ENCODE measurements around the gene RINL.

The RINL gene

GRCh38 chr19:38836983-38837626 is 41.0 kb downstream of the RINL start:
- H3K27me3 ChIP-seq (ENCODE audit: insufficient read depth, poor library complexity, severe bottlenecking): no peaks in the 10 kb centered on the region
- H3K4me1 ChIP-seq (ENCODE audit: insufficient read depth, poor library complexity, severe bottlenecking): peaks cover 48% of the 10 kb centered on the region
- DNase-seq (ENCODE audit: low spot score): no peak
- ATAC-seq (ENCODE audit: low read depth): no peak
- H3K36me3 ChIP-seq (ENCODE audit: low read depth): peaks cover 60% of the 10 kb centered on the region
- no peaks in the 10 kb centered on the region for H3K9me3 ChIP-seq (ENCODE audit: severe bottlenecking)
- peak overlapping the region; percentile 82 for H3K27ac ChIP-seq (ENCODE audit: poor library complexity, severe bottlenecking)
- no peak for TF ChIP-seq CTCF (IDR thresholded peaks at IDR 0.05; ENCODE audit: poor library complexity, severe bottlenecking)
- H3K4me3 ChIP-seq (ENCODE audit: severe bottlenecking): no peak overlapping the region

GRCh38 chr19:38836159-38836982 is 41.7 kb downstream of the RINL start:
- peak overlapping the region; percentile 82 for H3K27ac ChIP-seq (ENCODE audit: poor library complexity, severe bottlenecking)

GRCh38 chr19:38834590-38834989 is 43.5 kb downstream of the RINL start:
- peaks cover 50% of the 10 kb centered on the region for H3K36me3 ChIP-seq (ENCODE audit: low read depth)
- H3K27ac ChIP-seq (ENCODE audit: poor library complexity, severe bottlenecking): peak overlapping the region; percentile 82
- H3K9me3 ChIP-seq (ENCODE audit: severe bottlenecking): no peaks in the 10 kb centered on the region
- no peaks in the 10 kb centered on the region for H3K27me3 ChIP-seq (ENCODE audit: insufficient read depth, poor library complexity, severe bottlenecking)
- H3K4me1 ChIP-seq (ENCODE audit: insufficient read depth, poor library complexity, severe bottlenecking): peaks cover 41% of the 10 kb centered on the region
- ATAC-seq (ENCODE audit: low read depth): no peak
- no peak for DNase-seq (ENCODE audit: low spot score)
- no peak for TF ChIP-seq CTCF (IDR thresholded peaks at IDR 0.05; ENCODE audit: poor library complexity, severe bottlenecking)
- H3K4me3 ChIP-seq (ENCODE audit: severe bottlenecking): no peak overlapping the region

More at GRCh38 chr19:38836159-38836982, 41.7 kb downstream of the RINL start:
- no peak for ATAC-seq (ENCODE audit: low read depth)
- TF ChIP-seq CTCF (IDR thresholded peaks at IDR 0.05; ENCODE audit: poor library complexity, severe bottlenecking): no peak
- no peaks in the 10 kb centered on the region for H3K27me3 ChIP-seq (ENCODE audit: insufficient read depth, poor library complexity, severe bottlenecking)
- H3K9me3 ChIP-seq (ENCODE audit: severe bottlenecking): no peaks in the 10 kb centered on the region
- DNase-seq (ENCODE audit: low spot score): no peak
- peaks cover 52% of the 10 kb centered on the region for H3K36me3 ChIP-seq (ENCODE audit: low read depth)
- H3K4me1 ChIP-seq (ENCODE audit: insufficient read depth, poor library complexity, severe bottlenecking): peaks cover 49% of the 10 kb centered on the region
- H3K4me3 ChIP-seq (ENCODE audit: severe bottlenecking): no peak overlapping the region

GRCh38 chr19:38834104-38834490 is 44.0 kb downstream of the RINL start:
- no peak for TF ChIP-seq CTCF (IDR thresholded peaks at IDR 0.05; ENCODE audit: poor library complexity, severe bottlenecking)
- no peaks in the 10 kb centered on the region for H3K27me3 ChIP-seq (ENCODE audit: insufficient read depth, poor library complexity, severe bottlenecking)
- H3K9me3 ChIP-seq (ENCODE audit: severe bottlenecking): no peaks in the 10 kb centered on the region
- H3K4me3 ChIP-seq (ENCODE audit: severe bottlenecking): no peak overlapping the region
- H3K36me3 ChIP-seq (ENCODE audit: low read depth): peaks cover 49% of the 10 kb centered on the region
- ATAC-seq (ENCODE audit: low read depth) (no peak), DNase-seq (ENCODE audit: low spot score) (no peak)
- H3K4me1 ChIP-seq (ENCODE audit: insufficient read depth, poor library complexity, severe bottlenecking): peaks cover 36% of the 10 kb centered on the region
- peak overlapping the region; percentile 82 for H3K27ac ChIP-seq (ENCODE audit: poor library complexity, severe bottlenecking)

GRCh38 chr19:38833092-38833425 is 45.0 kb downstream of the RINL start:
- no peak overlapping the region for H3K27ac ChIP-seq (ENCODE audit: poor library complexity, severe bottlenecking)
- TF ChIP-seq CTCF (IDR thresholded peaks at IDR 0.05; ENCODE audit: poor library complexity, severe bottlenecking): no peak
- peaks cover 50% of the 10 kb centered on the region for H3K36me3 ChIP-seq (ENCODE audit: low read depth)
- ATAC-seq (ENCODE audit: low read depth): no peak
- no peak overlapping the region for H3K4me3 ChIP-seq (ENCODE audit: severe bottlenecking)
- peaks cover 27% of the 10 kb centered on the region for H3K4me1 ChIP-seq (ENCODE audit: insufficient read depth, poor library complexity, severe bottlenecking)
- no peaks in the 10 kb centered on the region for H3K9me3 ChIP-seq (ENCODE audit: severe bottlenecking)
- no peak for DNase-seq (ENCODE audit: low spot score)
- no peaks in the 10 kb centered on the region for H3K27me3 ChIP-seq (ENCODE audit: insufficient read depth, poor library complexity, severe bottlenecking)
